Fibroblast of lung (primary cell): ENCODE data around the gene HCFC1R1. TPM values are rescaled to one million over a fixed set of nuclear protein-coding genes. Genes with fewer than 3 reads are reported as not detected.

ENCODE experiments used
- DNase-seq, 2 donors: peaks; one replicate each; pipeline versions ENCODE4 v3.0.0 to v3.0.0-alpha.2; 2010; ENCODE audit warnings: low read depth in 2 of 2
- H2AFZ ChIP-seq: 2 replicates; pipeline ENCODE4 v1.5.1; 2012; ENCODE audit warnings: low read length, control low read depth, inconsistent platforms
- H3K27ac ChIP-seq: 2 replicates; pipeline ENCODE4 v1.5.1; 2011; ENCODE audit warnings: low read length, control low read depth; ENCODE audit not compliant: insufficient read depth
- H3K27me3 ChIP-seq: 2 replicates; pipeline ENCODE4 v1.5.1; 2011; ENCODE audit warnings: mild to moderate bottlenecking, low read length; ENCODE audit not compliant: control insufficient read depth, insufficient read depth
- H3K36me3 ChIP-seq: 2 replicates; pipeline ENCODE4 v1.5.1; 2011; ENCODE audit warnings: low read length; ENCODE audit not compliant: control insufficient read depth, insufficient read depth
- H3K4me1 ChIP-seq: 2 replicates; pipeline ENCODE4 v1.5.1; 2011; ENCODE audit warnings: low read length; ENCODE audit not compliant: control insufficient read depth, insufficient read depth; ENCODE audit errors: extremely low read depth
- H3K4me2 ChIP-seq: 2 replicates; pipeline ENCODE4 v1.5.1; 2011; ENCODE audit warnings: low read length, control low read depth; ENCODE audit not compliant: insufficient read depth; ENCODE audit errors: extremely low read depth
- H3K4me3 ChIP-seq, 4 experiments: fragments of 200-600 bp in 1 of 4; sonication (generic) in 1 of 4; replicated peaks in 1 of 4; 2 replicates each; pipeline ENCODE4 v1.5.1; 2011 to 2016; ENCODE audit warnings: low read length in 4 of 4, low read depth in 3 of 4, mild to moderate bottlenecking in 3 of 4, control low read depth in 2 of 4, inconsistent platforms in 1 of 4, mixed read lengths in 1 of 4; ENCODE audit not compliant: insufficient read depth in 1 of 4; ENCODE audit errors: control extremely low read depth in 1 of 4
- H3K79me2 ChIP-seq: 2 replicates; pipeline ENCODE4 v1.5.1; 2012; ENCODE audit warnings: mild to moderate bottlenecking, low read length, inconsistent platforms; ENCODE audit not compliant: control insufficient read depth, insufficient read depth
- H3K9ac ChIP-seq: 2 replicates; pipeline ENCODE4 v1.5.1; 2011; ENCODE audit warnings: mild to moderate bottlenecking, low read length, control low read depth; ENCODE audit not compliant: insufficient read depth
- H3K9me3 ChIP-seq: 2 replicates; pipeline ENCODE4 v1.5.1; 2012; ENCODE audit warnings: low read depth, low read length; ENCODE audit not compliant: control insufficient read depth, insufficient read depth
- H4K20me1 ChIP-seq: 2 replicates; pipeline ENCODE4 v1.5.1; 2011; ENCODE audit warnings: low read length; ENCODE audit not compliant: control insufficient read depth, insufficient read depth; ENCODE audit errors: extremely low read depth
- CTCF ChIP-seq, 2 donors: IDR thresholded peaks in 1 of 2; conservative IDR thresholded peaks in 1 of 2; 1 replicate in 1 of 2; 2 replicates in 1 of 2; pipeline ENCODE4 v1.5.1; 2011 to 2012; ENCODE audit warnings: low read length in 2 of 2, control low read depth in 1 of 2, inconsistent platforms in 1 of 2, low read depth in 1 of 2, mild to moderate bottlenecking in 1 of 2
- EZH2 ChIP-seq: IDR thresholded peaks from 2 replicates; pipeline ENCODE4 v1.5.1; 2012; ENCODE audit warnings: low read length, control low read depth, mild to moderate bottlenecking; ENCODE audit errors: missing control alignments
- polyA plus RNA-seq, 2 donors: library from polyadenylated mRNA; depleted of rRNA in 1 of 2; stranded (reverse) in 1 of 2; unstranded in 1 of 2; fragments of >200 nt; gene quantifications; 2 replicates each; pipeline ENCODE4 v1.2.1, GENCODE V29; 2011 to 2012; ENCODE audit warnings: missing spikeins in 1 of 2
- total RNA-seq: library from RNA; depleted of rRNA; stranded (reverse); fragments of >200 nt; gene quantifications from 2 replicates; pipeline ENCODE4 v1.2.1, GENCODE V29; 2014

HCFC1R1 gene
- total and polyA plus RNA-seq, 2 donors (not counting 1 experiment from before 2014, with no cell fraction given): 58.0 to 75.5 TPM

- Histone ChIP-seq H3K27ac (no peak overlapping the region), H3K9me3 (no peaks in the 10 kb centered on the region), H2AFZ (no peak overlapping the region), H3K4me3 (no peak overlapping the region), H4K20me1 (no peaks in the 10 kb centered on the region), H3K4me2 (no peak overlapping the region), H3K4me1 (no peaks in the 10 kb centered on the region), H3K36me3 (peaks cover 2% of the 10 kb centered on the region), H3K27me3 (no peaks in the 10 kb centered on the region), H3K79me2 (no peaks in the 10 kb centered on the region), H3K9ac (no peak overlapping the region)
- DNase-seq: no peak
- TF ChIP-seq EZH2: no peak
- TF ChIP-seq CTCF (conservative IDR thresholded peaks at IDR 0.05 in 1 of 2, IDR thresholded peaks at IDR 0.05 in 1 of 2; ENCODE audit: low read depth in 1 of 2, low read length in 2 of 2): no peak
These were observed 50.6 kb downstream of the HCFC1R1 start for GRCh38 chr16:2973093-2973492.

Other genes with a start within 250 kb of the HCFC1R1 start
- gene ELOB, start 246.7 kb downstream of the HCFC1R1 start, total RNA-seq: 227 and 436 TPM in 2 replicates
- 124 and 165 TPM in 2 replicates for gene ELOB, start 246.7 kb downstream of the HCFC1R1 start, polyA plus RNA-seq
- not detected in 2 replicates for gene PRSS33, start 236.4 kb downstream of the HCFC1R1 start, total RNA-seq
- gene PRSS33, start 236.4 kb downstream of the HCFC1R1 start, polyA plus RNA-seq: not detected in 2 replicates
- not detected in 2 replicates for gene PRSS41, start 225.5 kb downstream of the HCFC1R1 start, total RNA-seq
- not detected in 2 replicates for gene PRSS41, start 225.5 kb downstream of the HCFC1R1 start, polyA plus RNA-seq
- 0.17 and 0.77 TPM in 2 replicates for gene PRSS21, start 206.7 kb downstream of the HCFC1R1 start, total RNA-seq
- 0.15 and 0.22 TPM in 2 replicates for gene PRSS21, start 206.7 kb downstream of the HCFC1R1 start, polyA plus RNA-seq
- not detected in 2 replicates for gene ZG16B, start 193.6 kb downstream of the HCFC1R1 start, total RNA-seq
- 0.14 TPM in 1 of 2 replicates, not detected in the other for gene ZG16B, start 193.6 kb downstream of the HCFC1R1 start, polyA plus RNA-seq
- gene PRSS22, start 165.8 kb downstream of the HCFC1R1 start, total RNA-seq: 0.17 TPM in 1 of 2 replicates, not detected in the other
- gene PRSS22, start 165.8 kb downstream of the HCFC1R1 start, polyA plus RNA-seq: not detected in 2 replicates
- 55.2 and 56.8 TPM in 2 replicates for gene FLYWCH2, start 140.7 kb downstream of the HCFC1R1 start, total RNA-seq
- gene FLYWCH2, start 140.7 kb downstream of the HCFC1R1 start, polyA plus RNA-seq: 18.1 and 21.2 TPM in 2 replicates
- gene FLYWCH1, start 112.0 kb downstream of the HCFC1R1 start, total RNA-seq: 44.4 and 58.5 TPM in 2 replicates
- 12.0 and 16.4 TPM in 2 replicates for gene FLYWCH1, start 112.0 kb downstream of the HCFC1R1 start, polyA plus RNA-seq
- not detected in 2 replicates for gene KREMEN2, start 59.7 kb downstream of the HCFC1R1 start, total RNA-seq
- not detected in 2 replicates for gene KREMEN2, start 59.7 kb downstream of the HCFC1R1 start, polyA plus RNA-seq
- gene PAQR4, start 54.6 kb downstream of the HCFC1R1 start, total RNA-seq: 1.0 and 1.5 TPM in 2 replicates
- gene PAQR4, start 54.6 kb downstream of the HCFC1R1 start, polyA plus RNA-seq: 3.0 and 8.7 TPM in 2 replicates
- 0.26 and 1.2 TPM in 2 replicates for gene PKMYT1, start 43.5 kb downstream of the HCFC1R1 start, total RNA-seq
- gene PKMYT1, start 43.5 kb downstream of the HCFC1R1 start, polyA plus RNA-seq: 2.7 and 8.3 TPM in 2 replicates
- not detected in 2 replicates for gene CLDN9, start 11.0 kb downstream of the HCFC1R1 start, total RNA-seq
- not detected in 2 replicates for gene CLDN9, start 11.0 kb downstream of the HCFC1R1 start, polyA plus RNA-seq
- gene CLDN6, start 5.8 kb downstream of the HCFC1R1 start, total RNA-seq: 0.26 TPM in 1 of 2 replicates, not detected in the other
- gene CLDN6, start 5.8 kb downstream of the HCFC1R1 start, polyA plus RNA-seq: 0.03 TPM in 1 of 2 replicates, not detected in the other
- gene TNFRSF12A, start 3.6 kb downstream of the HCFC1R1 start, total RNA-seq: 159 and 196 TPM in 2 replicates
- gene TNFRSF12A, start 3.6 kb downstream of the HCFC1R1 start, polyA plus RNA-seq: 80.7 and 110 TPM in 2 replicates
- 25.4 and 26.6 TPM in 2 replicates for gene THOC6, start 93 bp upstream of the HCFC1R1 start, total RNA-seq
- gene THOC6, start 93 bp upstream of the HCFC1R1 start, polyA plus RNA-seq: 17.6 and 19.7 TPM in 2 replicates
- gene BICDL2, start 13.0 kb upstream of the HCFC1R1 start, total RNA-seq: not detected in 2 replicates
- gene BICDL2, start 13.0 kb upstream of the HCFC1R1 start, polyA plus RNA-seq: 0.05 TPM in 1 of 2 replicates, not detected in the other
- gene MMP25, start 22.6 kb upstream of the HCFC1R1 start, total RNA-seq: not detected in 2 replicates
- 0.02 and 0.03 TPM in 2 replicates for gene MMP25, start 22.6 kb upstream of the HCFC1R1 start, polyA plus RNA-seq
- gene IL32, start 41.7 kb upstream of the HCFC1R1 start, total RNA-seq: 4.4 and 5.1 TPM in 2 replicates
- 1.4 and 4.1 TPM in 2 replicates for gene IL32, start 41.7 kb upstream of the HCFC1R1 start, polyA plus RNA-seq
- gene ZSCAN10, start 75.4 kb upstream of the HCFC1R1 start, total RNA-seq: not detected in 2 replicates
- gene ZSCAN10, start 75.4 kb upstream of the HCFC1R1 start, polyA plus RNA-seq: 0.02 TPM in 1 of 2 replicates, not detected in the other
- 16.0 and 16.4 TPM in 2 replicates for gene ZNF205, start 88.6 kb upstream of the HCFC1R1 start, total RNA-seq
- gene ZNF205, start 88.6 kb upstream of the HCFC1R1 start, polyA plus RNA-seq: 3.4 and 4.4 TPM in 2 replicates
- gene ZNF213, start 111.1 kb upstream of the HCFC1R1 start, total RNA-seq: 5.9 and 8.8 TPM in 2 replicates
- 0.43 and 0.52 TPM in 2 replicates for gene ZNF213, start 111.1 kb upstream of the HCFC1R1 start, polyA plus RNA-seq
- not detected in 2 replicates for gene OR1F1, start 164.3 kb upstream of the HCFC1R1 start, total RNA-seq
- 0.07 and 0.23 TPM in 2 replicates for gene OR1F1, start 164.3 kb upstream of the HCFC1R1 start, polyA plus RNA-seq
- 8.0 and 8.1 TPM in 2 replicates for gene ZNF200, start 211.2 kb upstream of the HCFC1R1 start, total RNA-seq
- 5.1 and 5.9 TPM in 2 replicates for gene ZNF200, start 211.2 kb upstream of the HCFC1R1 start, polyA plus RNA-seq
- under 0.01 and 0.17 TPM in 2 replicates for gene MEFV, start 232.7 kb upstream of the HCFC1R1 start, total RNA-seq
- not detected in 2 replicates for gene MEFV, start 232.7 kb upstream of the HCFC1R1 start, polyA plus RNA-seq